Stomach (tissue), 9 donors: ENCODE data around the gene RHAG. TPM values are rescaled to one million over a fixed set of nuclear protein-coding genes. Genes with fewer than 3 reads are reported as not detected.

Experiments used
- DNase-seq, 2 donors: peaks; one replicate each; pipeline versions ENCODE4 v3.0.0 to v3.0.0-alpha.2; 2013 to 2019
- H3K27ac ChIP-seq, 5 donors: fragments of 200-600 bp in 4 of 5; sonication (generic) in 4 of 5; one replicate each; pipeline ENCODE4 v1.5.1; 2013 to 2019; ENCODE audit warnings: mild to moderate bottlenecking in 1 of 5, moderate library complexity in 1 of 5
- H3K27me3 ChIP-seq, 3 donors: fragments of 200-600 bp; sonication (generic); one replicate each; pipeline ENCODE4 v1.5.1; 2017 to 2019; ENCODE audit warnings: mixed run types in 1 of 3
- H3K36me3 ChIP-seq, 4 donors: fragments of 200-600 bp; sonication (generic); 1 replicate in 3 of 4; 2 replicates in 1 of 4; pipeline ENCODE4 v1.5.1; 2016 to 2019
- H3K4me1 ChIP-seq, 4 donors: fragments of 200-600 bp; sonication (generic); one replicate each; pipeline ENCODE4 v1.5.1; 2016 to 2019
- H3K4me3 ChIP-seq, 4 donors: fragments of 200-600 bp; sonication (generic) in 3 of 4; one replicate each; pipeline ENCODE4 v1.5.1; 2016 to 2019; ENCODE audit warnings: mild to moderate bottlenecking in 1 of 4
- H3K9me3 ChIP-seq, 4 donors: fragments of 200-600 bp; sonication (generic); one replicate each; pipeline ENCODE4 v1.5.1; 2016 to 2019
- CTCF ChIP-seq, 7 experiments: fragments of 450-650 bp in 4 of 7; fragments of 200-600 bp in 3 of 7; sonication (generic) in 3 of 7; IDR thresholded peaks; one replicate each; pipeline ENCODE4 v1.5.1; 2016 to 2019; ENCODE audit warnings: antibody characterized with exemption in 7 of 7, control low read depth in 2 of 7, mild to moderate bottlenecking in 1 of 7
- EP300 ChIP-seq: sonication (generic); formaldehyde crosslinking; IDR thresholded peaks from one replicate; pipeline ENCODE4 v1.6.1; 2017; ENCODE audit warnings: antibody characterized with exemption
- POLR2A ChIP-seq, 4 donors: fragments of 450-650 bp; IDR thresholded peaks; one replicate each; pipeline ENCODE4 v1.6.1; 2016; ENCODE audit warnings: antibody characterized with exemption in 4 of 4, control low read depth in 2 of 4, mild to moderate bottlenecking in 1 of 4, moderate library complexity in 1 of 4
- POLR2AphosphoS5 ChIP-seq, 3 donors: sonication (generic); formaldehyde crosslinking; IDR thresholded peaks; one replicate each; pipeline ENCODE4 v1.6.1; 2016; ENCODE audit warnings: antibody characterized with exemption in 3 of 3
- WGBS, 5 donors: extraction: QIAGEN DNeasy Blood & Tissue Kit in 3 of 5; methylation state at CpG; one replicate each; pipeline versions ENCODE4 v1.1.5 to v1.1.7; 2013 to 2018; 5-methylcytosine and 5-hydroxymethylcytosine counted together
- intact Hi-C: fragments of 100-400 bp; cut with DNase I; formaldehyde crosslinking; loops from one replicate; pipeline ENCODE4 v1.15.1; 2023; ENCODE audit warnings: low total_unique reads
- polyA plus RNA-seq, 3 donors: library from polyadenylated mRNA; stranded (reverse); fragments of 200-250 nt; gene quantifications; one replicate each; pipeline ENCODE4 v1.2.3, GENCODE V29; 2013
- total RNA-seq, 5 donors: library from RNA; depleted of rRNA; stranded (reverse); fragments of >200 nt; gene quantifications; one replicate each; pipeline versions ENCODE4 v1.1.0 to v1.2.3, GENCODE V29; 2014 to 2016
- donor health status: healthy with polysubstance abuse.
- donor health status: Bipolar disorder and iron deficiency.
- donor health status: healthy.

RHAG gene
- total and polyA plus RNA-seq, 8 donors = 0.08 to 0.92 (median 0.31) TPM; not detected in 4

- DNase-seq = peak in 1 of 2 donors; percentile 16
- peak overlapping the region in 3 of 5 donors; percentile 38 to 71 (median 56) for H3K27ac ChIP-seq
- no peaks in the 10 kb centered on the region for H3K9me3 ChIP-seq
- 54 to 80% (median 75%) methylated on average over 3 of the region's 3 CpGs for WGBS, 5 donors
- intact Hi-C loops = no loop called here
- TF ChIP-seq EP300 (no peak), POLR2AphosphoS5 (IDR thresholded peaks at IDR 0.05) (no peak), CTCF (IDR thresholded peaks at IDR 0.05) (no peak), POLR2A (IDR thresholded peaks at IDR 0.05) (no peak)
- H3K36me3 ChIP-seq = no peaks in the 10 kb centered on the region
- H3K4me1 ChIP-seq = peaks cover 0 to 12% (median 0%) of the 10 kb centered on the region in 4 donors
- H3K4me3 ChIP-seq = no peak overlapping the region
- peaks cover 0 to 10% (median 6%) of the 10 kb centered on the region in 3 donors for H3K27me3 ChIP-seq
Measured at GRCh38 chr6:49557177-49557576, 79.5 kb downstream of the RHAG start.

GRCh38 chr6:49556429-49556837 is 80.2 kb downstream of the RHAG start:
- H3K36me3 ChIP-seq = no peaks in the 10 kb centered on the region
- peak overlapping the region in 2 of 5 donors; percentile 38 to 71 for H3K27ac ChIP-seq
- TF ChIP-seq POLR2AphosphoS5 (IDR thresholded peaks at IDR 0.05) = peak in 1 of 3 donors; percentile 72
- TF ChIP-seq EP300 = no peak
- no peaks in the 10 kb centered on the region for H3K9me3 ChIP-seq
- H3K27me3 ChIP-seq = peaks cover 0 to 16% (median 13%) of the 10 kb centered on the region in 3 donors
- peak in 1 of 2 donors; percentile 94 for DNase-seq
- peaks cover 0 to 16% (median 5%) of the 10 kb centered on the region in 4 donors for H3K4me1 ChIP-seq
- no peak overlapping the region for H3K4me3 ChIP-seq
- intact Hi-C loops = no loop called here

- H3K27me3 ChIP-seq = peaks cover 0 to 21% (median 18%) of the 10 kb centered on the region in 3 donors
- no peak overlapping the region for H3K4me3 ChIP-seq
- H3K4me1 ChIP-seq = peaks cover 4 to 21% (median 10%) of the 10 kb centered on the region in 4 donors
- WGBS, 5 donors = 71 to 73% (median 72%) methylated on average over 4 of the region's 4 CpGs
- no peaks in the 10 kb centered on the region for H3K36me3 ChIP-seq
- H3K9me3 ChIP-seq = no peaks in the 10 kb centered on the region
- no peak for TF ChIP-seq CTCF (IDR thresholded peaks at IDR 0.05)
- no peak for TF ChIP-seq POLR2AphosphoS5 (IDR thresholded peaks at IDR 0.05)
- no peak for TF ChIP-seq POLR2A (IDR thresholded peaks at IDR 0.05)
- TF ChIP-seq EP300 = no peak
- DNase-seq = no peak
- H3K27ac ChIP-seq = peak overlapping the region in 1 of 5 donors; percentile 20
- intact Hi-C loops = no loop called here
Measured at GRCh38 chr6:49555951-49556350, 80.7 kb downstream of the RHAG start.

Other genes starting within 250 kb of the RHAG start
- gene MMUT, start 173.6 kb downstream of the RHAG start, total RNA-seq = 10 to 100 TPM; 15.8 to 29.2 (median 21.6) TPM
- 10 to 100 TPM in 2 of 3 donors, 1 to 10 TPM in 1; 9.2 to 17.6 (median 12.4) TPM for gene MMUT, start 173.6 kb downstream of the RHAG start, polyA plus RNA-seq
- gene CENPQ, start 173.5 kb downstream of the RHAG start, total RNA-seq = 10 to 100 TPM in 1 of 5 donors, 1 to 10 TPM in 2, under 1 TPM in 1, not detected in 1; 0.43 to 18.3 (median 5.7) TPM
- 1 to 10 TPM; 3.6 to 6.3 (median 4.6) TPM for gene CENPQ, start 173.5 kb downstream of the RHAG start, polyA plus RNA-seq
- not detected for gene GLYATL3, start 136.9 kb downstream of the RHAG start, total RNA-seq
- gene GLYATL3, start 136.9 kb downstream of the RHAG start, polyA plus RNA-seq = not detected
- gene C6orf141, start 86.2 kb downstream of the RHAG start, total RNA-seq = 10 to 100 TPM in 3 of 5 donors, 1 to 10 TPM in 1, not detected in 1; 6.2 to 29.8 (median 23.8) TPM
- gene C6orf141, start 86.2 kb downstream of the RHAG start, polyA plus RNA-seq = 1 to 10 TPM in 2 of 3 donors, under 1 TPM in 1; 0.81 to 9.2 (median 4.5) TPM
- gene CRISP2, start 76.7 kb upstream of the RHAG start, total RNA-seq = under 1 TPM in 1 of 5 donors, not detected in 4; 0.37 TPM
- under 1 TPM in 1 of 3 donors, not detected in 2; 0.38 TPM for gene CRISP2, start 76.7 kb upstream of the RHAG start, polyA plus RNA-seq
- under 1 TPM in 1 of 5 donors, not detected in 4; 0.55 TPM for gene CRISP3, start 107.5 kb upstream of the RHAG start, total RNA-seq
- gene CRISP3, start 107.5 kb upstream of the RHAG start, polyA plus RNA-seq = 1 to 10 TPM in 1 of 3 donors, not detected in 2; 6.8 TPM
- not detected for gene PGK2, start 150.4 kb upstream of the RHAG start, total RNA-seq
- gene PGK2, start 150.4 kb upstream of the RHAG start, polyA plus RNA-seq = not detected
- gene CRISP1, start 229.7 kb upstream of the RHAG start, total RNA-seq = not detected
- gene CRISP1, start 229.7 kb upstream of the RHAG start, polyA plus RNA-seq = not detected